DMS153 (cell line): Measurements from ENCODE around the gene CD247.
A peak's percentile ranks its signal among the peaks of the same experiment; 100 is the strongest.

Source experiments
- DNase-seq: peaks from one replicate; lab custom pipeline; 2025; lab: John Stamatoyannopoulos, UW

The CD247 gene

GRCh38 chr1:167439301-167439988 lies 78.9 kb downstream of the CD247 start:
- no peak for DNase-seq

- no peak for DNase-seq
Measured at GRCh38 chr1:167438171-167439138, 79.9 kb downstream of the CD247 start.

- DNase-seq = no peak
Measured at GRCh38 chr1:167435484-167435883, 82.8 kb downstream of the CD247 start.

- no peak for DNase-seq
Measured at GRCh38 chr1:167434306-167434705, 84.0 kb downstream of the CD247 start.

GRCh38 chr1:167433884-167434283 lies 84.4 kb downstream of the CD247 start:
- DNase-seq = no peak

- no peak for DNase-seq
Measured at GRCh38 chr1:167432780-167433179, 85.5 kb downstream of the CD247 start.

- no peak for DNase-seq
Measured at GRCh38 chr1:167431909-167432650, 86.2 kb downstream of the CD247 start.

GRCh38 chr1:167431261-167431908 lies 86.9 kb downstream of the CD247 start:
- peak; percentile 44 for DNase-seq

- no peak for DNase-seq
Measured at GRCh38 chr1:167430849-167431242, 87.5 kb downstream of the CD247 start.

- no peak for DNase-seq
Measured at GRCh38 chr1:167430134-167430848, 88.0 kb downstream of the CD247 start.

- DNase-seq = no peak
Measured at GRCh38 chr1:167429612-167430011, 88.7 kb downstream of the CD247 start.

GRCh38 chr1:167428395-167428794 lies 89.9 kb downstream of the CD247 start:
- no peak for DNase-seq

- DNase-seq = no peak
Measured at GRCh38 chr1:167427848-167428247, 90.5 kb downstream of the CD247 start.

GRCh38 chr1:167426716-167427115 lies 91.6 kb downstream of the CD247 start:
- DNase-seq = no peak

GRCh38 chr1:167425482-167425881 lies 92.8 kb downstream of the CD247 start:
- no peak for DNase-seq

- DNase-seq = no peak
Measured at GRCh38 chr1:167423684-167424619, 94.4 kb downstream of the CD247 start.

GRCh38 chr1:167420510-167420909 lies 97.8 kb downstream of the CD247 start:
- DNase-seq = no peak

GRCh38 chr1:167419245-167419644 lies 99.1 kb downstream of the CD247 start:
- no peak for DNase-seq

- DNase-seq = no peak
Measured at GRCh38 chr1:167418391-167418790, 99.9 kb downstream of the CD247 start.

GRCh38 chr1:167416506-167416905 lies 101.8 kb downstream of the CD247 start:
- no peak for DNase-seq
